HEK293 (cell line): ENCODE results near the gene COPA.
"Not testable (repeated sequence)": the region's sequence is repeated elsewhere in the genome, so short reads cannot be mapped to it uniquely, and the experiment has no call there.

Source experiments
- ZNF561 ChIP-seq: fragments of 450-650 bp; IDR thresholded peaks from 2 replicates; pipeline ENCODE4 v1.5.1; 2018; ENCODE audit warnings: missing biosample characterization, missing genetic modification characterization, borderline replicate concordance
- TF ChIP-seq, protein P1 (sequence below): fragments of 450-650 bp; formaldehyde crosslinking; IDR thresholded peaks from 2 replicates; pipeline ENCODE4 v1.5.1; 2016; ENCODE audit warnings: missing biosample characterization, missing genetic modification characterization
- TF ChIP-seq, protein P2 (sequence below): fragments of 450-650 bp; formaldehyde crosslinking; IDR thresholded peaks from 2 replicates; pipeline ENCODE4 v1.5.1; 2016; ENCODE audit warnings: missing biosample characterization, missing genetic modification characterization
- TF ChIP-seq, protein P3 (sequence below): fragments of 450-650 bp; formaldehyde crosslinking; IDR thresholded peaks from 2 replicates; pipeline ENCODE4 v1.5.1; 2016; ENCODE audit warnings: missing biosample characterization, missing genetic modification characterization

DNA sequence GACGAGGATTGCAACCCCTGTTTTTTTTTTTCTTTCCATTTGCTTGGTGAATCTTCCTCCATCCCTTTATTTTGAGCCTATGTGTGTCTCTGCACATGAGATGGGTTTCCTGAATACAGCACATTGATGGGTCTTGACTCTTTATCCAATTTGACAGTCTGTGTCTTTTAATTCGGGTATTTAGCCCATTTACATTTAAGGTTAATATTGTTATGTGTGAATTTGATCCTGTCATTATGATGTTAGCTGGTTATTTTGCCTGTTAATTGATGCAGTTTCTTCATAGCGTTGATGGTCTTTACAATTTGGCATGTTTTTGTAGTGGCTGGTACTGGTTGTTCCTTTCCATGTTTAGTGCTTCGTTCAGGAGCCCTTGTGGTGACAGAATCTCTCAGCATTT, 45.4 kb upstream of the COPA start:
- TF ChIP-seq ZNF561, result not testable (repeated sequence)
- TF ChIP-seq, protein P1, sequence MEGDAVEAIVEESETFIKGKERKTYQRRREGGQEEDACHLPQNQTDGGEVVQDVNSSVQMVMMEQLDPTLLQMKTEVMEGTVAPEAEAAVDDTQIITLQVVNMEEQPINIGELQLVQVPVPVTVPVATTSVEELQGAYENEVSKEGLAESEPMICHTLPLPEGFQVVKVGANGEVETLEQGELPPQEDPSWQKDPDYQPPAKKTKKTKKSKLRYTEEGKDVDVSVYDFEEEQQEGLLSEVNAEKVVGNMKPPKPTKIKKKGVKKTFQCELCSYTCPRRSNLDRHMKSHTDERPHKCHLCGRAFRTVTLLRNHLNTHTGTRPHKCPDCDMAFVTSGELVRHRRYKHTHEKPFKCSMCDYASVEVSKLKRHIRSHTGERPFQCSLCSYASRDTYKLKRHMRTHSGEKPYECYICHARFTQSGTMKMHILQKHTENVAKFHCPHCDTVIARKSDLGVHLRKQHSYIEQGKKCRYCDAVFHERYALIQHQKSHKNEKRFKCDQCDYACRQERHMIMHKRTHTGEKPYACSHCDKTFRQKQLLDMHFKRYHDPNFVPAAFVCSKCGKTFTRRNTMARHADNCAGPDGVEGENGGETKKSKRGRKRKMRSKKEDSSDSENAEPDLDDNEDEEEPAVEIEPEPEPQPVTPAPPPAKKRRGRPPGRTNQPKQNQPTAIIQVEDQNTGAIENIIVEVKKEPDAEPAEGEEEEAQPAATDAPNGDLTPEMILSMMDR (tag by site-specific recombination), result not testable (repeated sequence)
- TF ChIP-seq, protein P2, sequence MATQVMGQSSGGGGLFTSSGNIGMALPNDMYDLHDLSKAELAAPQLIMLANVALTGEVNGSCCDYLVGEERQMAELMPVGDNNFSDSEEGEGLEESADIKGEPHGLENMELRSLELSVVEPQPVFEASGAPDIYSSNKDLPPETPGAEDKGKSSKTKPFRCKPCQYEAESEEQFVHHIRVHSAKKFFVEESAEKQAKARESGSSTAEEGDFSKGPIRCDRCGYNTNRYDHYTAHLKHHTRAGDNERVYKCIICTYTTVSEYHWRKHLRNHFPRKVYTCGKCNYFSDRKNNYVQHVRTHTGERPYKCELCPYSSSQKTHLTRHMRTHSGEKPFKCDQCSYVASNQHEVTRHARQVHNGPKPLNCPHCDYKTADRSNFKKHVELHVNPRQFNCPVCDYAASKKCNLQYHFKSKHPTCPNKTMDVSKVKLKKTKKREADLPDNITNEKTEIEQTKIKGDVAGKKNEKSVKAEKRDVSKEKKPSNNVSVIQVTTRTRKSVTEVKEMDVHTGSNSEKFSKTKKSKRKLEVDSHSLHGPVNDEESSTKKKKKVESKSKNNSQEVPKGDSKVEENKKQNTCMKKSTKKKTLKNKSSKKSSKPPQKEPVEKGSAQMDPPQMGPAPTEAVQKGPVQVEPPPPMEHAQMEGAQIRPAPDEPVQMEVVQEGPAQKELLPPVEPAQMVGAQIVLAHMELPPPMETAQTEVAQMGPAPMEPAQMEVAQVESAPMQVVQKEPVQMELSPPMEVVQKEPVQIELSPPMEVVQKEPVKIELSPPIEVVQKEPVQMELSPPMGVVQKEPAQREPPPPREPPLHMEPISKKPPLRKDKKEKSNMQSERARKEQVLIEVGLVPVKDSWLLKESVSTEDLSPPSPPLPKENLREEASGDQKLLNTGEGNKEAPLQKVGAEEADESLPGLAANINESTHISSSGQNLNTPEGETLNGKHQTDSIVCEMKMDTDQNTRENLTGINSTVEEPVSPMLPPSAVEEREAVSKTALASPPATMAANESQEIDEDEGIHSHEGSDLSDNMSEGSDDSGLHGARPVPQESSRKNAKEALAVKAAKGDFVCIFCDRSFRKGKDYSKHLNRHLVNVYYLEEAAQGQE (tag by site-specific recombination), result not testable (repeated sequence)
- TF ChIP-seq, protein P3, sequence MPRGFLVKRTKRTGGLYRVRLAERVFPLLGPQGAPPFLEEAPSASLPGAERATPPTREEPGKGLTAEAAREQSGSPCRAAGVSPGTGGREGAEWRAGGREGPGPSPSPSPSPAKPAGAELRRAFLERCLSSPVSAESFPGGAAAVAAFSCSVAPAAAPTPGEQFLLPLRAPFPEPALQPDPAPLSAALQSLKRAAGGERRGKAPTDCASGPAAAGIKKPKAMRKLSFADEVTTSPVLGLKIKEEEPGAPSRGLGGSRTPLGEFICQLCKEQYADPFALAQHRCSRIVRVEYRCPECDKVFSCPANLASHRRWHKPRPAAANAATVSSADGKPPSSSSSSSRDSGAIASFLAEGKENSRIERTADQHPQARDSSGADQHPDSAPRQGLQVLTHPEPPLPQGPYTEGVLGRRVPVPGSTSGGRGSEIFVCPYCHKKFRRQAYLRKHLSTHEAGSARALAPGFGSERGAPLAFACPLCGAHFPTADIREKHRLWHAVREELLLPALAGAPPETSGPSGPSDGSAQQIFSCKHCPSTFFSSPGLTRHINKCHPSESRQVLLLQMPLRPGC (tag by site-specific recombination), result not testable (repeated sequence)
